HG02623 (cell line): ENCODE data around the gene DHODH.
A peak's percentile ranks its signal among the peaks of the same experiment; 100 is the strongest.
"Not testable (repeated sequence)": the region's sequence is repeated elsewhere in the genome, so short reads cannot be mapped to it uniquely, and the experiment has no call there.

Source experiments
- ATAC-seq: cut with Tn5 transposase; IDR thresholded peaks from one replicate; pipeline ENCODE4 v1.9.1; 2021; ENCODE audit warnings: moderate library complexity; ENCODE audit not compliant: unreplicated experiment

Gene DHODH

DNA sequence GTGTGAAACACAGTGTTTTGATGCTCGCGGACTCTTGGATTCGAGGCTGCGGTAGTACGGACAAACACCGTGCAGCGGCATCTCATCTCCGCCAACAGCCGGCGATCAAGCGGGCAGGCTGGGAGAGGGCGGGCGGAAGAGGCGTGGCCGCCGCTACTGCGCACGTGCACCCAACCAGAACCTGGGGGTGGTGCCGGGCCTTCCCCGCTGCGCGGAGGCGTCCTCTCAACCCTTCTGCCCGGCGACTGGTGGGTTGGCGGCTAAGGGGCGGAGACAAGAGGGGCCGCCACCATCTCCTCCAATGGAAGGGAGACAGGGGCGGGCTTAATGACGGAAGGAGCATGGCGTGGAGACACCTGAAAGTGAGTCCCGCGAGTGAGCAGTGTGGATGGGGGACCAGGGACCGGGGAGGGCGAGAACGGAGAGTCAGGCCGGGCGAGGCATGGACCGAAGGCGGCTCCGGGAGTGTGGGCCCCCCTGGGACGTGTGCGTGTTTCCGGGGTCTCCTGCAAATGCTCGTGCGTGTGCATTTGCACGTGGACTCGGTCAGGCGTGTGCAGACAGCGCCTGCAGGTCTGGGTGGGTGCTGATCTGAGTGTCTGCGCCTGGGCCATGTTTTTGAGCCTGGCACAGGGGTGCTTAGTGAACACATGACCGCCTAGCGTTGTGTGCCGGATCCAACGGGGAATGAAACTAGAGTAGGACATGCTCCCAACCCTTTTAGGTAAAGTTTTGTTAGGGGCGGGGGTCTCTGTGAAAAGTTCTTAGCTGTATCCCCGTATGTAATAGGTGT lies at the start of gene DHODH:
TSS of gene DHODH (plus strand) at position 321 of the 793 bp plus-strand sequence. CDS start at position 342, 21 bp downstream.
- peak; percentile 99 for ATAC-seq

GRCh38 chr16:71961066-71962039 lies 47.2 kb upstream of the DHODH start:
- ATAC-seq, result peak; percentile 84

GRCh38 chr16:71963125-71963875 lies 45.2 kb upstream of the DHODH start:
- ATAC-seq, result no peak

DNA sequence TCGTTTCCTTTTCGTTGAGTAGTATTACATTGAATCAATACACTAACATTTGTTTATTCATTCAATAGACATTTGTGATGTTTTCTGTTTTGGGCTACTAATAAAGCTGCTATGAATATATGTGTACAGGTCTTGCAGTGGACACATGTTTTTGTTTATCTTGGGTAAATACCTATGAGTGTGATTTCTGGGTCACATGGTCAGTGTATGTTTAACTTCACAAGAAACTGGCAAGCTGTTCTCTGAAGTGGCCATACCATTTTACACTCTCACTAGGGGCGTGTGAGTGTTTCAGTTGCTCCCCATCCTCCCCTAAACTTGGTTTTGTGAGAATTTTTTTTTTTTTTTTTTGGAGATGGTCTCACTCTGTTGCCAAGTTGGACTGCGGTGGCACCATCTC lies 43.3 kb upstream of the DHODH start:
- no peak for ATAC-seq

DNA sequence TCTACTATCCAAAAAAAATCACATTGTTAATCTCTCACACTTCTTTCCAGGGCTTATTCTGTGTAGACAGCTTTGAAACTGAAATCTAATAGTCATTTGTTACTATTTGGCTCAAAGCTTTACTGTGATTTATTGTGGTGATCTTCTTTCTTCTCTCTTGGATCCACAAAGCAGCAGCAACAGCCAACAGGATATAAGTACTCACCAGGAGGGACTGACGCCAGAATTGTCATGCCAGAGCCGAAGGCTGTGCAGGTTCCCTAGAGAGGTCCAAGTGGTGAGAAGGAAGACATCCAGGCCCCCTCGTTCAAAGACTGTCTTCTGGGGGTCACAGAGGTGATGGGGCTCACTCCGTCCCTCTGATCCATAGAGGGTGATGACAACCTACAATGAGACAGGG lies 41.6 kb upstream of the DHODH start:
- no peak for ATAC-seq

- ATAC-seq, result no peak
Observed at GRCh38 chr16:71969353-71969752, 39.2 kb upstream of the DHODH start.

- no peak for ATAC-seq
Observed at GRCh38 chr16:71971571-71971970, 37.0 kb upstream of the DHODH start.

GRCh38 chr16:71972356-71972755 lies 36.2 kb upstream of the DHODH start:
- no peak for ATAC-seq

DNA sequence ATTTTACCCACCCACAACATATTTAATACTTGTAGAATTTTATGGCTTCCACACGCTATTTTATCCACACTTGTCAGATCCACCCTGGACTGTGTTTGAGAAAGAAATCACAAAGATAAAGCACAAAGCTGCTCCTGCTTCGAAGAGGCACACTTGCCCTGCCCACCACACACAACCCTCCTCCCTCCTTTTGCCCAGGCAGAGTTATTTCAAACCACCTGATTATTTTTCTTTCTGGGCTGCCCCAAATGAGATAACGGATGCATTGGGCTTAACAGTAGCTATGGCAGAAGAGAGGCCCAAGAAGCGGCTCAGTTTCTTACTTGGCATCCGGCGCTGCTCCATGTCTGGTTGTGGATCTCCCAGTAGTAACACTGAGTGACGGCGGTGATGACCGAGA lies 35.5 kb upstream of the DHODH start:
- ATAC-seq, result no peak

GRCh38 chr16:71974068-71974818 lies 34.3 kb upstream of the DHODH start:
- no peak for ATAC-seq

- ATAC-seq, result no peak
Observed at GRCh38 chr16:71985262-71985974, 23.1 kb upstream of the DHODH start.

DNA sequence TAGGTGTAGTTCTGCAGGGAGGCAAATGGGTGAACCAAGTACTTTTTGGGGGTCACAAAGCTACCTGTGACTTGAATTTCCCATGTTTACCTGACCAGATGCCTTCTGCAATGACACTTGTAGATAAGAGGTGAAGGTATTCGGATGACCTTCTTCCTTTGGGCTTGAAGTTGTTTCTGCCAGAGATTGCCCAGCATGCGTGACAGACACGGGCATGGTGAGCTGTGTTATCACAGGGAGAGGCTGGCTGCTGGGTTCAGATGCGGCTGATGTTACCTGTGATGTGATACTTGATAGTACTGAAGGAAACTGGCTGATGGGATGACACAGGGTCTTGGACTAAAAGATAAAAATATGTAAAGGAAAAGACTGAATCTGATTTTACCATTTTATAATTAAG lies 22.4 kb upstream of the DHODH start:
- no peak for ATAC-seq

DNA sequence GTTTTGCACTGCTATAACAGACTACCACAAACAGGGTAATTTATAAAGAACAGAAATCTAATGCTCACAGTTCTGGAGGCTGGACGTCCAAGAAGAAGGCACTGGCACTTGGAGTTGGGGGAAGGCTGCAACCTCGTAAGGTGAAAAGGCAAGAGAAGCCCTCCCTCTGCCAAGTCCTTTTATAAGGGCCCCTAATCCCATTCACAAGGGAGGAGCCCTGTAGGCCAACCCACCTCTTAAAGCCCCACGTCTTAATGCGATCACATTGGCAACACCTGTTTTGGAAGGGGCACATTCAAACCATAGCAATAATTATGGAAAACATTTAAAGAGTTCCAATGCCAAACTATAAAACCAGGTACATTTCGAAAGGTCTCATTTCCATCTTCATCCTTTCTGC lies 13.5 kb upstream of the DHODH start:
- ATAC-seq, result no peak

DNA sequence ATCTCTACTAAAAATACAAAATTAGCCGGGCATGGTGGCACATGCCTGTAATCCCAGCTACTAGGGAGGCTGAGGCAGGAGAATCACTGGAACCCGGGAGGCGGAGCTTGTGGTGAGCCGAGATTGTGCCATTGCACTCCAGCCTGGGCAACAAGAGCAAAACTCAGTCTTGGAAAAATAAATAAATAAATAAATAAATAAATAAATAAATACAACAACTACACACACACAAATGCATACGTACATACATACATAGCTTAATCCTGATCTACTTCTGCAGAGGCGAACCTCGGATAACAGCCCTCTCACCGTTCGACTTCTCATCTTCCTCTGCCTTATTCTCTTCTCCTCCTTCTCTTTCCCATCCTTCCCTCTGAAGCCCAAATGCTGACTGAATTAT lies 11.0 kb upstream of the DHODH start:
- ATAC-seq, result not testable (repeated sequence)

DNA sequence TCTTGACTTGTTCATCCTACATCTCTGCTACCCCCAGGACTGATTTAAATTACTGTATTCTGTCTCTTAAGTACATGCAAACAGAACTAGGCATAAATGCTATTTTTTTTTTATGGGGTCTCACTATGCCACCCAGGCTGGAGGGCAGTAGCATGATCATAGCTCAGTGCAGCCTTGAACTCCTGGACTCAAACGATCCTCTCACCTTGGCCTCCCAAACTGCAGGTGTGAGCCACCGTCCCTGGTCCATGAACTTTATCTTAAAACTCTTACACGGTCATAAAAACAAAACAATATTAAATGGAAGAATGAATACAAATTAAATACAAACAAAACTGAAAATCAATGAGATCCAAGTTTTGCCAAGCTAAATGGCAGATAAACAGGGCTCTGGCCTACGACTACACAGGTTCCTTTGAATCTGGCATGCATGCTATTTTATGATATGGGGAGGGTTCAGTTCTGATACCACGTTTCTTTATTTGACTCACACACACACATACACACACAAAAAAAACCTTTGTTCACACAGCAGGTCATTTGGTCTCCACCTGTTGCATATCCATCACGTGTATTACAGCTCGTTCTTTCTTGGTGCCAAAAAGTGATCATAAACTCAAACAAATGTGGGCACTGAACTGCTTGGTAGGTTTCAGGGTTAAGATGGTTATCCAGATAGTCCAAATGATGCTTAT lies 7.2 kb upstream of the DHODH start:
- no peak for ATAC-seq

DNA sequence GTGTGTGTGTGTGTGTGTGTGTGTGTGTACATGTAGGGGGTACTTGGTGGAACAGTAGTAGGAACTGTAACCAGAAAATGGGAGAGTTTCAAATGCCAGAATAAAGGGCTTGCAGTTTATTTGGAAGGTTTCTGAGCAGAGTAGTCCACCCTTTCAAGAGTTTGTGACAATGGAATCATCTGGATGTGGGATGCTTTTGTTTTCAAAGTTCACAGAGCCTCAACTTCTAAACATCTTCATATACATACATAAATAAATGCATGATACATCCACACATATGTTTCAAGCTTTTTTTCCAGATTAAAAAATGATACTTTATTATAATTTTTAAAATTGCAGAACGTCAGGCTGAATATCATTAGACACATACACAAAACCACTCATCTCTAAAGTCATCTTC lies 5.9 kb upstream of the DHODH start:
- ATAC-seq, result no peak

GRCh38 chr16:72008065-72008423 lies 500 bp upstream of the DHODH start:
- not testable (repeated sequence) for ATAC-seq

DNA sequence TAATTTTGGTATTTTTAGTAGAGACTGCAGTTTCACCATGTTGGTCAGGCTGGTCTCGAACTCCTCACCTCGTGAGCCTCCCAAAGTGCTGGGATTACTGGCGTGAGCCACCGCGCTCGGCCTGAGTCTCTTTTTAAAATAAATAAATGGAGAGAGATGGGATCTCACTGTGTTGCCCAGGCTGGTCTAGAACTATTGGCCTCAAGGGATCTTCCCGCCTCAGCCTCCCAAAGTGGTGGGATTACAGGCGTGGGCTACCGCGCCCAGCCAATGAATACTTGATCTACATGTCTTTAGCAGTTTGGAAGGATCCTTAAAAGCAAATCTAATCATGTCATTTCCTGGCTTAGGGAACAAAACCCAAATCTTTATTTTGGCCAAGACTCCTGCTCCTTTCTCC lies 1.2 kb downstream of the DHODH start:
- ATAC-seq, result no peak

- ATAC-seq, result no peak
Observed at GRCh38 chr16:72012607-72013006, 4.1 kb downstream of the DHODH start.
